ENCODE results near the gene CHCHD6.

- no peak for TF ChIP-seq CTCF (IDR thresholded peaks at IDR 0.05)
- no peak for TF ChIP-seq ZFX (IDR thresholded peaks at IDR 0.05; ENCODE audit: borderline replicate concordance)
Observed at GRCh38 chr3:126773167-126773566, 69.1 kb downstream of the CHCHD6 start.
